ENCODE results near the gene UBALD1. TPM values are rescaled to one million over a fixed set of nuclear protein-coding genes. Genes with fewer than 3 reads are reported as not detected.

The UBALD1 gene
- total RNA-seq, 2 donors from 2014 or later = 46.8 to 49.6 TPM

GRCh38 chr16:4594433-4595410 lies 20.0 kb downstream of the UBALD1 start:
- H3K27me3 Mint-ChIP-seq (ENCODE audit: insufficient read depth) = peaks cover 2% of the 10 kb centered on the region
- H3K27me3 ChIP-seq (ENCODE audit: control insufficient read depth, insufficient read depth, low read length, poor library complexity, severe bottlenecking) = no peaks in the 10 kb centered on the region
- 95 to 97% methylated on average over 33 to 38 of the region's 38 CpGs for WGBS, 2 experiments (ENCODE audit: insufficient coverage in 1 of 2, insufficient read length in 1 of 2)
- no peak overlapping the region for H3K9ac ChIP-seq (ENCODE audit: extremely low read depth, low read length, poor library complexity, severe bottlenecking)
- H3K27ac ChIP-seq (ENCODE audit: low read depth, low read length) = no peak overlapping the region
- no peaks in the 10 kb centered on the region for H3K9me3 ChIP-seq (ENCODE audit: control insufficient read depth, low read length)
- H3K36me3 Mint-ChIP-seq (ENCODE audit: low read depth) = no peaks in the 10 kb centered on the region
- DNase-seq = peak; percentile 43
- H3K27ac Mint-ChIP-seq = no peak overlapping the region
- H3K4me1 Mint-ChIP-seq = peaks cover 12% of the 10 kb centered on the region
- H3K4me3 ChIP-seq (ENCODE audit: low read length) = no peak overlapping the region
- no peaks in the 10 kb centered on the region for H3K9me3 Mint-ChIP-seq
- no peaks in the 10 kb centered on the region for H3K36me3 ChIP-seq (ENCODE audit: control insufficient read depth, insufficient read depth, low read length)
- H3K4me3 Mint-ChIP-seq = no peak overlapping the region
- H3K4me1 ChIP-seq (ENCODE audit: control insufficient read depth, insufficient read depth, low read length) = peaks cover 5% of the 10 kb centered on the region
- TF ChIP-seq, protein P1, sequence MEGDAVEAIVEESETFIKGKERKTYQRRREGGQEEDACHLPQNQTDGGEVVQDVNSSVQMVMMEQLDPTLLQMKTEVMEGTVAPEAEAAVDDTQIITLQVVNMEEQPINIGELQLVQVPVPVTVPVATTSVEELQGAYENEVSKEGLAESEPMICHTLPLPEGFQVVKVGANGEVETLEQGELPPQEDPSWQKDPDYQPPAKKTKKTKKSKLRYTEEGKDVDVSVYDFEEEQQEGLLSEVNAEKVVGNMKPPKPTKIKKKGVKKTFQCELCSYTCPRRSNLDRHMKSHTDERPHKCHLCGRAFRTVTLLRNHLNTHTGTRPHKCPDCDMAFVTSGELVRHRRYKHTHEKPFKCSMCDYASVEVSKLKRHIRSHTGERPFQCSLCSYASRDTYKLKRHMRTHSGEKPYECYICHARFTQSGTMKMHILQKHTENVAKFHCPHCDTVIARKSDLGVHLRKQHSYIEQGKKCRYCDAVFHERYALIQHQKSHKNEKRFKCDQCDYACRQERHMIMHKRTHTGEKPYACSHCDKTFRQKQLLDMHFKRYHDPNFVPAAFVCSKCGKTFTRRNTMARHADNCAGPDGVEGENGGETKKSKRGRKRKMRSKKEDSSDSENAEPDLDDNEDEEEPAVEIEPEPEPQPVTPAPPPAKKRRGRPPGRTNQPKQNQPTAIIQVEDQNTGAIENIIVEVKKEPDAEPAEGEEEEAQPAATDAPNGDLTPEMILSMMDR (conservative IDR thresholded peaks at IDR 0.05) = no peak

- Histone ChIP-seq H3K4me3 (ENCODE audit: low read length) (no peak overlapping the region), H3K27ac (ENCODE audit: low read depth, low read length) (no peak overlapping the region), H3K27me3 (ENCODE audit: control insufficient read depth, insufficient read depth, low read length, poor library complexity, severe bottlenecking) (no peaks in the 10 kb centered on the region), H3K9me3 (ENCODE audit: control insufficient read depth, low read length) (peaks cover 8% of the 10 kb centered on the region), H3K36me3 (ENCODE audit: control insufficient read depth, insufficient read depth, low read length) (no peaks in the 10 kb centered on the region), H3K9ac (ENCODE audit: extremely low read depth, low read length, poor library complexity, severe bottlenecking) (no peak overlapping the region), H3K4me1 (ENCODE audit: control insufficient read depth, insufficient read depth, low read length) (peaks cover 5% of the 10 kb centered on the region)
- Mint-ChIP-seq H3K4me3 (peak overlapping the region; percentile 15), H3K27me3 (ENCODE audit: insufficient read depth) (peaks cover 7% of the 10 kb centered on the region), H3K27ac (peak overlapping the region; percentile 28), H3K4me1 (peaks cover 12% of the 10 kb centered on the region), H3K9me3 (peaks cover 12% of the 10 kb centered on the region), H3K36me3 (ENCODE audit: low read depth) (no peaks in the 10 kb centered on the region)
- TF ChIP-seq, protein P1 (conservative IDR thresholded peaks at IDR 0.05) = no peak
- 29 to 43% methylated on average over 13 to 16 of the region's 16 CpGs for WGBS, 2 experiments (ENCODE audit: insufficient coverage in 1 of 2, insufficient read length in 1 of 2)
- peak; percentile 92 for DNase-seq
Observed at GRCh38 chr16:4593086-4593485, 21.6 kb downstream of the UBALD1 start.

DNA sequence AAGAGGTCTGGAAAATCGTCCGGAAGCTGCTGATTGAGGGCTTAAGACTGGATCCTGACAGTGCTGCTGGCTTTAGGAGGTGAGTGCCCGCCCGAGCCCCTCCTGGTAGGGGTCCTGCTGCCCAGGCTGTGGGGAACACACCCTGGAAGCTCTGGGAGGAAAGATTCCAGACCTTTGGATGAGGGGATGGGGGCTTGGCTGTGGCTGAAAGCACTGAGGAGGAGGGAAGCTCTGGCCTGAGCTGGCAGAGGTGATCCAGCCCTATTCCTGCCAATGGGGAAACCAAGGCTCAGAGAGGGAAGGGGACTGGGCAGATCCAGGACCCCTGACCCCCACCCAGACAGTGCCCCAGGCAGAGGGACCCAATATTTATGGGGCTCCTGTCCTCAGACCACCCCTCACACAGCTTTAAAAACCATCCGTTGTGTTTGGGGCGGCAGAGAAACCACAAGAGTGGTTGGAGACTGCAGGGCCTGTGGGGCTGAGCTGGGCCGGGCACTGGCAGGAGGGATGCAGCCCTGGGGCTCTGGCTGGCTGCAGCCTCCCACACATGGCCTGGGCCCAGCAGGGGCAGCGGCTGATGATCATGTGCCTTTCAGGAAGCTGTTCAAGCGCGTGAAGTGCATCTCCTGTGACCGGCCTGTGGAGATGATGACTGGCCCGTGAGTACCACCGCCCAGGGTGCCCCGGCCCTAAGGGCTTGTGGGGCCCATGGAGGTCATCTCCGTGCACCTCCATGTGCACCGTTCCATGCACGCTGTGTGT lies 22.8 kb downstream of the UBALD1 start:
- Histone ChIP-seq H3K9ac (ENCODE audit: extremely low read depth, low read length, poor library complexity, severe bottlenecking) (no peak overlapping the region), H3K9me3 (ENCODE audit: control insufficient read depth, low read length) (peaks cover 10% of the 10 kb centered on the region), H3K4me1 (ENCODE audit: control insufficient read depth, insufficient read depth, low read length) (peaks cover 5% of the 10 kb centered on the region), H3K27ac (ENCODE audit: low read depth, low read length) (no peak overlapping the region), H3K4me3 (ENCODE audit: low read length) (no peak overlapping the region), H3K36me3 (ENCODE audit: control insufficient read depth, insufficient read depth, low read length) (no peaks in the 10 kb centered on the region), H3K27me3 (ENCODE audit: control insufficient read depth, insufficient read depth, low read length, poor library complexity, severe bottlenecking) (no peaks in the 10 kb centered on the region)
- Mint-ChIP-seq H3K9me3 (peaks cover 13% of the 10 kb centered on the region), H3K27me3 (ENCODE audit: insufficient read depth) (peaks cover 7% of the 10 kb centered on the region), H3K4me1 (peaks cover 12% of the 10 kb centered on the region), H3K4me3 (no peak overlapping the region), H3K27ac (no peak overlapping the region), H3K36me3 (ENCODE audit: low read depth) (no peaks in the 10 kb centered on the region)
- peak; percentile 71 for DNase-seq
- 94 to 97% methylated on average over 15 to 17 of the region's 17 CpGs for WGBS, 2 experiments (ENCODE audit: insufficient coverage in 1 of 2, insufficient read length in 1 of 2)
- TF ChIP-seq, protein P1 (conservative IDR thresholded peaks at IDR 0.05) = no peak

Measured in endodermal cell (in vitro differentiated cells).